ENCODE data around the gene PCSK1N.

GRCh38 chrX:48785186-48785539 is 50.2 kb downstream of the PCSK1N start:
- TF ChIP-seq ARNT (IDR thresholded peaks at IDR 0.05), result no peak
- TF ChIP-seq TARDBP (IDR thresholded peaks at IDR 0.05), result no peak
- TF ChIP-seq ELF4 (IDR thresholded peaks at IDR 0.05), result no peak
- TF ChIP-seq CTBP1 (IDR thresholded peaks at IDR 0.05; ENCODE audit: borderline replicate concordance), result no peak
- TF ChIP-seq SUZ12 (IDR thresholded peaks at IDR 0.05), result no peak
- no peak for TF ChIP-seq FOXM1 (IDR thresholded peaks at IDR 0.05; ENCODE audit: borderline replicate concordance)
- no peak for TF ChIP-seq PKNOX1 (IDR thresholded peaks at IDR 0.05)
- no peak for TF ChIP-seq ZNF384 (IDR thresholded peaks at IDR 0.05)
- no peak for TF ChIP-seq FOXA1 (IDR thresholded peaks at IDR 0.05)
- TF ChIP-seq SP1 (IDR thresholded peaks at IDR 0.05), result no peak
- no peak for TF ChIP-seq BHLHE40 (IDR thresholded peaks at IDR 0.05; ENCODE audit: borderline replicate concordance)

Measured in HEK293T (cell line).